A549 (cell line): ENCODE data around the gene TMEM174. TPM values are rescaled to one million over a fixed set of nuclear protein-coding genes. Genes with fewer than 3 reads are reported as not detected.

ENCODE experiments used
- ATAC-seq, 2 experiments: fragments of 200-7000 bp in 1 of 2; fragments of >200 bp in 1 of 2; cut with Nextera tagmentation in 1 of 2; cut with Tn5 transposase in 1 of 2; 3 replicates each; pipeline versions ENCODE4 v1.8.0 to v1.9.1; 2018 to 2020; ENCODE audit warnings: mild to moderate bottlenecking in 1 of 2, moderate library complexity in 1 of 2
- CTCF ChIA-PET: fragments of 300-600 bp; sonication (Branson Sonifier 250); formaldehyde crosslinking; extraction: SDS; loops from one replicate; lab custom pipeline; 2021; ENCODE audit warnings: antibody characterized with exemption, inconsistent platforms; lab: Yijun Ruan, JAX
- POLR2A ChIA-PET: fragments of 350-600 bp; formaldehyde crosslinking; extraction: SDS; loops from one replicate; lab custom pipeline; 2021; ENCODE audit warnings: antibody characterized with exemption, inconsistent platforms; lab: Yijun Ruan, JAX
- DNase-seq, 2 experiments: peaks; one replicate each; pipeline versions ENCODE4 v3.0.0 to v3.0.0-alpha.2; 2011 to 2016; ENCODE audit warnings: low read depth in 1 of 2, low spot score in 1 of 2
- FAIRE-seq: peaks from 2 replicates; lab custom pipeline; 2011; peaks lifted over from hg19 to GRCh38; lab: Jason Lieb, UNC
- H3K27ac ChIP-seq, 2 experiments: fragments of >200 bp; sonication (Bioruptor Twin); formaldehyde crosslinking; 3 replicates each; pipeline ENCODE4 v1.5.1; 2016 to 2017
- H3K4me1 ChIP-seq: fragments of >200 bp; sonication (Bioruptor Twin); formaldehyde crosslinking; 3 replicates; pipeline ENCODE4 v1.6.1; 2016
- H3K4me2 ChIP-seq: fragments of >200 bp; sonication (Bioruptor Twin); formaldehyde crosslinking; 3 replicates; pipeline ENCODE4 v1.6.1; 2016
- H3K4me3 ChIP-seq: fragments of >200 bp; sonication (Bioruptor Twin); formaldehyde crosslinking; 3 replicates; pipeline ENCODE4 v1.5.1; 2016
- H3K9me3 ChIP-seq: fragments of >200 bp; sonication (Bioruptor Twin); formaldehyde crosslinking; 3 replicates; pipeline ENCODE4 v1.6.1; 2016
- CBX8 ChIP-seq: fragments of 200-600 bp; sonication (generic); IDR thresholded peaks from 2 replicates; pipeline ENCODE4 v1.6.1; 2016
- CHD4 ChIP-seq: fragments of 200-600 bp; sonication (generic); IDR thresholded peaks from 2 replicates; pipeline ENCODE4 v1.6.1; 2016; ENCODE audit warnings: antibody characterized with exemption, mild to moderate bottlenecking, borderline replicate concordance
- EHMT2 ChIP-seq: fragments of 200-600 bp; sonication (generic); IDR thresholded peaks from 2 replicates; pipeline ENCODE4 v1.6.1; 2016; ENCODE audit warnings: antibody characterized with exemption, low read depth, mild to moderate bottlenecking, moderate library complexity
- FOSB ChIP-seq: fragments of 250-450 bp; sonication (Bioruptor Pico); IDR thresholded peaks from 2 replicates; pipeline ENCODE4 v1.5.0; 2020; ENCODE audit warnings: mild to moderate bottlenecking, moderate library complexity
- FOSL2 ChIP-seq, 2 experiments: fragments of 450-650 bp in 1 of 2; fragments of >200 bp in 1 of 2; sonication (Bioruptor Twin) in 1 of 2; formaldehyde crosslinking; IDR thresholded peaks; 2 replicates each; pipeline versions ENCODE4 v1.5.0 to v1.6.1; 2016 to 2020; ENCODE audit warnings: mild to moderate bottlenecking in 1 of 2, moderate library complexity in 1 of 2
- HEYL ChIP-seq: fragments of 250-450 bp; sonication (Bioruptor Pico); IDR thresholded peaks from 2 replicates; pipeline ENCODE4 v1.8.0; 2021; ENCODE audit warnings: mild to moderate bottlenecking, moderate library complexity
- KDM1A ChIP-seq: fragments of 200-600 bp; sonication (generic); IDR thresholded peaks from 2 replicates; pipeline ENCODE4 v1.6.1; 2016; ENCODE audit warnings: low read depth, mild to moderate bottlenecking
- MAFK ChIP-seq: fragments of 450-650 bp; IDR thresholded peaks from 2 replicates; pipeline ENCODE4 v1.6.1; 2014; ENCODE audit not compliant: partially characterized antibody
- MAZ ChIP-seq: fragments of 150-350 bp; IDR thresholded peaks from 2 replicates; pipeline ENCODE4 v1.6.1; 2014; ENCODE audit warnings: antibody characterized with exemption, low read depth, low read length, borderline replicate concordance
- NR3C1 ChIP-seq: fragments of >200 bp; sonication (Bioruptor Twin); formaldehyde crosslinking; IDR thresholded peaks from 3 replicates; pipeline ENCODE4 v1.6.1; 2017
- PHF8 ChIP-seq: fragments of 200-600 bp; sonication (generic); IDR thresholded peaks from 2 replicates; pipeline ENCODE4 v1.6.1; 2016; ENCODE audit warnings: low read depth, mild to moderate bottlenecking, antibody characterized with exemption, moderate library complexity, borderline replicate concordance
- POLR2AphosphoS2 ChIP-seq: conservative IDR thresholded peaks from 2 replicates; pipeline ENCODE4 v1.6.1; 2012; ENCODE audit warnings: low read length, improper control_type of control experiment, inconsistent platforms
- RAD21 ChIP-seq, 2 experiments: fragments of >200 bp in 1 of 2; sonication (Bioruptor Twin) in 1 of 2; formaldehyde crosslinking in 1 of 2; IDR thresholded peaks in 1 of 2; conservative IDR thresholded peaks in 1 of 2; 2 replicates in 1 of 2; 3 replicates in 1 of 2; pipeline ENCODE4 v1.6.1; 2012 to 2018; ENCODE audit warnings: inconsistent platforms in 1 of 2
- RFX5 ChIP-seq: fragments of 450-650 bp; IDR thresholded peaks from 2 replicates; pipeline ENCODE4 v1.7.1; 2014; ENCODE audit warnings: antibody characterized with exemption, mild to moderate bottlenecking, moderate library complexity
- SMC3 ChIP-seq: fragments of >200 bp; sonication (Bioruptor Twin); formaldehyde crosslinking; IDR thresholded peaks from 3 replicates; pipeline ENCODE4 v1.6.1; 2018; ENCODE audit warnings: inconsistent platforms
- SREBF2 ChIP-seq: fragments of 450-650 bp; IDR thresholded peaks from 2 replicates; pipeline ENCODE4 v1.6.1; 2014; ENCODE audit warnings: mild to moderate bottlenecking, moderate library complexity
- TP53 ChIP-seq: fragments of 250-450 bp; sonication (Bioruptor Pico); IDR thresholded peaks from 2 replicates; pipeline ENCODE4 v1.5.0; 2021; ENCODE audit warnings: mild to moderate bottlenecking, moderate library complexity
- ZC3H11A ChIP-seq: fragments of 450-650 bp; IDR thresholded peaks from 2 replicates; pipeline ENCODE4 v1.6.1; 2014; ENCODE audit warnings: antibody characterized with exemption, mild to moderate bottlenecking
- ZNF302 ChIP-seq: fragments of 250-450 bp; sonication (Bioruptor Pico); IDR thresholded peaks from 2 replicates; pipeline ENCODE4 v1.9.0; 2021; ENCODE audit warnings: inconsistent platforms, mild to moderate bottlenecking, moderate library complexity
- ZSCAN20 ChIP-seq: fragments of 250-450 bp; sonication (Bioruptor Pico); IDR thresholded peaks from 2 replicates; pipeline ENCODE4 v1.8.0; 2022; ENCODE audit warnings: mild to moderate bottlenecking, moderate library complexity
- WGBS: methylation state at CpG from one replicate; pipeline ENCODE4 v1.1.6; 2017; ENCODE audit errors: missing lambda C conversion rate; 5-methylcytosine and 5-hydroxymethylcytosine counted together
- polyA plus RNA-seq, 4 experiments: library from polyadenylated mRNA; depleted of rRNA in 3 of 4; stranded (reverse); fragments of >200 nt; fragmentation: RNase III in 1 of 4; extraction: RNeasy Plus Mini Kit Qiagen cat#74134 plus additional on column Dnase treatment in 1 of 4; gene quantifications; 2 replicates in 3 of 4; 3 replicates in 1 of 4; pipeline ENCODE4 v1.2.3, GENCODE V29; 2011 to 2017
- TF ChIP-seq, protein P1 (sequence below): IDR thresholded peaks from 2 replicates; pipeline ENCODE4 v1.6.1; 2012
- TF ChIP-seq, protein P2 (sequence below): fragments of 200-600 bp; sonication (generic); IDR thresholded peaks from 2 replicates; pipeline ENCODE4 v1.6.1; 2016; ENCODE audit warnings: antibody characterized with exemption, mild to moderate bottlenecking, moderate library complexity
- TF ChIP-seq, protein P3 (sequence below): fragments of >200 bp; sonication (Bioruptor Twin); formaldehyde crosslinking; IDR thresholded peaks from 3 replicates; pipeline ENCODE4 v1.6.1; 2016
- TF ChIP-seq, protein P4 (sequence below): fragments of 150-350 bp; IDR thresholded peaks from 2 replicates; pipeline ENCODE4 v1.6.1; 2014; ENCODE audit warnings: low read depth, mild to moderate bottlenecking, low read length
- TF ChIP-seq, protein P5 (sequence below): fragments of 250-450 bp; sonication (Bioruptor Pico); IDR thresholded peaks from 2 replicates; pipeline ENCODE4 v1.5.0; 2021; ENCODE audit warnings: mild to moderate bottlenecking, moderate library complexity, borderline replicate concordance

TMEM174 gene
- polyA plus RNA-seq, 2 of the 4 experiments (the other 2 are of a cell fraction), result not detected

DNA sequence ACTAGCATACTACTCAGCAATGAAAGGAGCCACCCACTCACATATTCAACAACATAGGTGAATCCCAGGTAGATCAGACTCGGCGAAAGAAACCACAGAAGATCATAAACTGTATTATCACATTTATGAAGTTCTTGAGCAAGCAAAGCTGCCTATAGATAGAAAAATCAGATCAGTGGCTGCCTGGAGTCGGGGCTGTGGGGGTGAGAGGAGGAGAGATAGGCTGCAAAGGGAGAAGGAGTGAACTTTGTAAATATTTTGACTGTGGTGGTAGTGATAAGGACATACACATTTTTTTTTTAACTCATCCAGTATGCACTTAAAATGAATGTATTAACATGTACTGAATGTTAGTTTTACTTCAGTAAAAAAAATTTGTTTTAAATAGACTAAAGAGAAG lies 23.5 kb upstream of the TMEM174 start:
- TF ChIP-seq SMC3, result no peak
- no peak for TF ChIP-seq TP53 (CRISPR knock-in tag)
- no peak for TF ChIP-seq RAD21 (conservative IDR thresholded peaks at IDR 0.05 in 1 of 2, IDR thresholded peaks at IDR 0.05 in 1 of 2)
- TF ChIP-seq ZC3H11A, result no peak
- TF ChIP-seq SREBF2, result no peak
- no peak for TF ChIP-seq RFX5
- no peak for TF ChIP-seq CBX8
- no peak for TF ChIP-seq MAFK
- TF ChIP-seq, protein P1, sequence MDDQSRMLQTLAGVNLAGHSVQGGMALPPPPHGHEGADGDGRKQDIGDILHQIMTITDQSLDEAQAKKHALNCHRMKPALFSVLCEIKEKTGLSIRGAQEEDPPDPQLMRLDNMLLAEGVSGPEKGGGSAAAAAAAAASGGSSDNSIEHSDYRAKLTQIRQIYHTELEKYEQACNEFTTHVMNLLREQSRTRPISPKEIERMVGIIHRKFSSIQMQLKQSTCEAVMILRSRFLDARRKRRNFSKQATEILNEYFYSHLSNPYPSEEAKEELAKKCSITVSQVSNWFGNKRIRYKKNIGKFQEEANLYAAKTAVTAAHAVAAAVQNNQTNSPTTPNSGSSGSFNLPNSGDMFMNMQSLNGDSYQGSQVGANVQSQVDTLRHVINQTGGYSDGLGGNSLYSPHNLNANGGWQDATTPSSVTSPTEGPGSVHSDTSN, result no peak
- FAIRE-seq (no peak), DNase-seq (no peak), ATAC-seq (no peak)
- WGBS, result 73% methylated on average over 3 of the region's 3 CpGs
- POLR2A ChIA-PET, result no interaction called here
- Histone ChIP-seq H3K4me3 (no peak overlapping the region), H3K4me1 (no peaks in the 10 kb centered on the region), H3K27ac (no peak overlapping the region), H3K4me2 (no peak overlapping the region), H3K9me3 (no peaks in the 10 kb centered on the region)
- CTCF ChIA-PET, result interaction anchor here (1.0 kb wide), 1 partner anchor 52 kb away, joined by 3 read pairs; no protein-coding TSS in a partner anchor

DNA sequence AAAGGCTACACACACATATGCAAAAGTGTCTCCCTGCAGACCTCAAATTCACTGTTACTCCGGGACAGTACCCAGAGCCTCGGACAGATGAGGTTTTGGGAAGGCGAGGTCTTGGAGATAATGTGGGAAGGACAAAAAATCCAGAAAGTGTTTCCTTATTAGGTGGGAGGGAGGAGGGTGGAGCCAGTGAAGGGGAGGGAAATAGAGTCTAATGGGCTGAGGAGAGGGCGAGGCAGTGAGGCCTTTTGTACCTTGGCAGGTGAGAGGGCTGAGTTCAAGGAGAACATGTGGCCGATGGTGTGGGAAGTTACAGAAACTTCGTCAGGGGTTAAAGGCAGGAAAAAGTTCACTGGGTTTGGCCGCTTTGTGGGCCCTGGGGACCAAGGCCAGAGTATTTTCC lies 22.1 kb upstream of the TMEM174 start:
- Histone ChIP-seq H3K4me2 (no peak overlapping the region), H3K9me3 (no peaks in the 10 kb centered on the region), H3K27ac (no peak overlapping the region), H3K4me1 (no peaks in the 10 kb centered on the region), H3K4me3 (no peak overlapping the region)
- FAIRE-seq (no peak), ATAC-seq (no peak), DNase-seq (no peak)
- CTCF ChIA-PET, result interaction anchor here (0.9 to 2.2 kb wide), 4 partner anchors 21 to 67 kb away, joined by 3 to 6 read pairs (median 4); no protein-coding TSS in a partner anchor
- TF ChIP-seq, protein P2, sequence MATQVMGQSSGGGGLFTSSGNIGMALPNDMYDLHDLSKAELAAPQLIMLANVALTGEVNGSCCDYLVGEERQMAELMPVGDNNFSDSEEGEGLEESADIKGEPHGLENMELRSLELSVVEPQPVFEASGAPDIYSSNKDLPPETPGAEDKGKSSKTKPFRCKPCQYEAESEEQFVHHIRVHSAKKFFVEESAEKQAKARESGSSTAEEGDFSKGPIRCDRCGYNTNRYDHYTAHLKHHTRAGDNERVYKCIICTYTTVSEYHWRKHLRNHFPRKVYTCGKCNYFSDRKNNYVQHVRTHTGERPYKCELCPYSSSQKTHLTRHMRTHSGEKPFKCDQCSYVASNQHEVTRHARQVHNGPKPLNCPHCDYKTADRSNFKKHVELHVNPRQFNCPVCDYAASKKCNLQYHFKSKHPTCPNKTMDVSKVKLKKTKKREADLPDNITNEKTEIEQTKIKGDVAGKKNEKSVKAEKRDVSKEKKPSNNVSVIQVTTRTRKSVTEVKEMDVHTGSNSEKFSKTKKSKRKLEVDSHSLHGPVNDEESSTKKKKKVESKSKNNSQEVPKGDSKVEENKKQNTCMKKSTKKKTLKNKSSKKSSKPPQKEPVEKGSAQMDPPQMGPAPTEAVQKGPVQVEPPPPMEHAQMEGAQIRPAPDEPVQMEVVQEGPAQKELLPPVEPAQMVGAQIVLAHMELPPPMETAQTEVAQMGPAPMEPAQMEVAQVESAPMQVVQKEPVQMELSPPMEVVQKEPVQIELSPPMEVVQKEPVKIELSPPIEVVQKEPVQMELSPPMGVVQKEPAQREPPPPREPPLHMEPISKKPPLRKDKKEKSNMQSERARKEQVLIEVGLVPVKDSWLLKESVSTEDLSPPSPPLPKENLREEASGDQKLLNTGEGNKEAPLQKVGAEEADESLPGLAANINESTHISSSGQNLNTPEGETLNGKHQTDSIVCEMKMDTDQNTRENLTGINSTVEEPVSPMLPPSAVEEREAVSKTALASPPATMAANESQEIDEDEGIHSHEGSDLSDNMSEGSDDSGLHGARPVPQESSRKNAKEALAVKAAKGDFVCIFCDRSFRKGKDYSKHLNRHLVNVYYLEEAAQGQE, result no peak
- TF ChIP-seq CHD4 (no peak), ZNF302 (CRISPR knock-in tag) (no peak), HEYL (CRISPR knock-in tag) (no peak), FOSB (CRISPR knock-in tag) (no peak), PHF8 (no peak), MAZ (no peak), ZSCAN20 (CRISPR knock-in tag) (no peak), FOSL2 (IDR thresholded peaks at IDR 0.05) (no peak), FOSL2 (CRISPR knock-in tag; IDR thresholded peaks at IDR 0.05) (no peak), NR3C1 (no peak), EHMT2 (no peak), POLR2AphosphoS2 (no peak), MAFK (no peak), KDM1A (no peak)
- TF ChIP-seq, protein P3, sequence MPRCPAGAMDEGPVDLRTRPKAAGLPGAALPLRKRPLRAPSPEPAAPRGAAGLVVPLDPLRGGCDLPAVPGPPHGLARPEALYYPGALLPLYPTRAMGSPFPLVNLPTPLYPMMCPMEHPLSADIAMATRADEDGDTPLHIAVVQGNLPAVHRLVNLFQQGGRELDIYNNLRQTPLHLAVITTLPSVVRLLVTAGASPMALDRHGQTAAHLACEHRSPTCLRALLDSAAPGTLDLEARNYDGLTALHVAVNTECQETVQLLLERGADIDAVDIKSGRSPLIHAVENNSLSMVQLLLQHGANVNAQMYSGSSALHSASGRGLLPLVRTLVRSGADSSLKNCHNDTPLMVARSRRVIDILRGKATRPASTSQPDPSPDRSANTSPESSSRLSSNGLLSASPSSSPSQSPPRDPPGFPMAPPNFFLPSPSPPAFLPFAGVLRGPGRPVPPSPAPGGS, result no peak
- TF ChIP-seq, protein P4, sequence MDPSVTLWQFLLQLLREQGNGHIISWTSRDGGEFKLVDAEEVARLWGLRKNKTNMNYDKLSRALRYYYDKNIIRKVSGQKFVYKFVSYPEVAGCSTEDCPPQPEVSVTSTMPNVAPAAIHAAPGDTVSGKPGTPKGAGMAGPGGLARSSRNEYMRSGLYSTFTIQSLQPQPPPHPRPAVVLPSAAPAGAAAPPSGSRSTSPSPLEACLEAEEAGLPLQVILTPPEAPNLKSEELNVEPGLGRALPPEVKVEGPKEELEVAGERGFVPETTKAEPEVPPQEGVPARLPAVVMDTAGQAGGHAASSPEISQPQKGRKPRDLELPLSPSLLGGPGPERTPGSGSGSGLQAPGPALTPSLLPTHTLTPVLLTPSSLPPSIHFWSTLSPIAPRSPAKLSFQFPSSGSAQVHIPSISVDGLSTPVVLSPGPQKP, result no peak
- TF ChIP-seq, protein P5, sequence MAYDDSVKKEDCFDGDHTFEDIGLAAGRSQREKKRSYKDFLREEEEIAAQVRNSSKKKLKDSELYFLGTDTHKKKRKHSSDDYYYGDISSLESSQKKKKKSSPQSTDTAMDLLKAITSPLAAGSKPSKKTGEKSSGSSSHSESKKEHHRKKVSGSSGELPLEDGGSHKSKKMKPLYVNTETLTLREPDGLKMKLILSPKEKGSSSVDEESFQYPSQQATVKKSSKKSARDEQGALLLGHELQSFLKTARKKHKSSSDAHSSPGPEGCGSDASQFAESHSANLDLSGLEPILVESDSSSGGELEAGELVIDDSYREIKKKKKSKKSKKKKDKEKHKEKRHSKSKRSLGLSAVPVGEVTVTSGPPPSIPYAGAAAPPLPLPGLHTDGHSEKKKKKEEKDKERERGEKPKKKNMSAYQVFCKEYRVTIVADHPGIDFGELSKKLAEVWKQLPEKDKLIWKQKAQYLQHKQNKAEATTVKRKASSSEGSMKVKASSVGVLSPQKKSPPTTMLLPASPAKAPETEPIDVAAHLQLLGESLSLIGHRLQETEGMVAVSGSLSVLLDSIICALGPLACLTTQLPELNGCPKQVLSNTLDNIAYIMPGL, result no peak
- POLR2A ChIA-PET, result no interaction called here
- 71% methylated on average over 7 of the region's 7 CpGs for WGBS
